Activated CD4-positive, alpha-beta T cell treated with anti-CD3 and anti-CD28 coated beads for 36 hours (primary cell): ENCODE results near the gene RNF166. TPM values are rescaled to one million over a fixed set of nuclear protein-coding genes. Genes with fewer than 3 reads are reported as not detected.

ENCODE experiments used
- ATAC-seq: fragments of 200-7000 bp; cut with Tn5 transposase; one replicate; pipeline ENCODE4 v1.10.0; 2021; ENCODE audit warnings: mild to moderate bottlenecking, moderate library complexity
- CTCF ChIA-PET: fragments of 350-600 bp; sonication (Branson Sonifier 250); formaldehyde crosslinking; loops from one replicate; lab custom pipeline; 2021; ENCODE audit warnings: antibody characterized with exemption; lab: Charles Lee
- POLR2A ChIA-PET: fragments of 350-600 bp; sonication (Branson Sonifier 250); formaldehyde crosslinking; loops from one replicate; lab custom pipeline; 2021; ENCODE audit warnings: antibody characterized with exemption, inconsistent platforms; lab: Charles Lee
- DNase-seq: peaks from one replicate; pipeline ENCODE4 v3.0.0-alpha.2; 2020
- H3K27ac Mint-ChIP-seq: one replicate; pipeline ENCODE4 v1.8.0; 2021; ENCODE audit warnings: mixed read lengths
- H3K27me3 Mint-ChIP-seq: one replicate; pipeline ENCODE4 v1.8.0; 2021; ENCODE audit warnings: mixed read lengths
- H3K36me3 Mint-ChIP-seq: one replicate; pipeline ENCODE4 v1.8.0; 2021; ENCODE audit warnings: low read depth, mixed read lengths
- H3K4me1 Mint-ChIP-seq: one replicate; pipeline ENCODE4 v1.8.0; 2021; ENCODE audit warnings: mixed read lengths
- H3K4me3 Mint-ChIP-seq: one replicate; pipeline ENCODE4 v1.8.0; 2021; ENCODE audit warnings: mild to moderate bottlenecking, moderate library complexity, mixed read lengths
- H3K9me3 Mint-ChIP-seq: one replicate; pipeline ENCODE4 v1.8.0; 2021; ENCODE audit warnings: low read depth, mixed read lengths
- intact Hi-C, 2 experiments: fragments of 100-400 bp; cut with DNase I in 1 of 2; cut with micrococcal nuclease in 1 of 2; formaldehyde crosslinking; loops; one replicate each; pipeline versions ENCODE4 v1.14.2 to v1.15.1; 2022 to 2024; cut with DNase I, micrococcal nuclease
- total RNA-seq, 2 experiments: library from RNA; stranded (reverse); gene quantifications; one replicate each; pipeline ENCODE4 v1.2.3, GENCODE V29; 2021

Gene RNF166
- total RNA-seq, 2 experiments from 2014 or later = 44.0 to 49.7 TPM

- H3K4me3 Mint-ChIP-seq = no peak overlapping the region
- POLR2A ChIA-PET = no interaction called here
- intact Hi-C loops = no loop called here
- peaks cover 22% of the 10 kb centered on the region for H3K36me3 Mint-ChIP-seq
- H3K27ac Mint-ChIP-seq = no peak overlapping the region
- peaks cover 45% of the 10 kb centered on the region for H3K4me1 Mint-ChIP-seq
- ATAC-seq (no peak), DNase-seq (no peak)
- CTCF ChIA-PET = interaction anchor here (0.5 kb wide), 1 partner anchor 19 kb away, joined by 3 read pairs; no protein-coding TSS in a partner anchor
- H3K9me3 Mint-ChIP-seq = no peaks in the 10 kb centered on the region
- no peaks in the 10 kb centered on the region for H3K27me3 Mint-ChIP-seq
Measured at GRCh38 chr16:88697116-88697830, 8.9 kb downstream of the RNF166 start.

- POLR2A ChIA-PET = no interaction called here
Measured at GRCh38 chr16:88696441-88696840, 9.8 kb downstream of the RNF166 start.

GRCh38 chr16:88695753-88696152 lies 10.5 kb downstream of the RNF166 start:
- H3K4me3 Mint-ChIP-seq = no peak overlapping the region
- peaks cover 48% of the 10 kb centered on the region for H3K4me1 Mint-ChIP-seq
- ChIA-PET CTCF (interaction anchor here (1.5 kb wide), 1 partner anchor 21 kb away, joined by 3 read pairs; no protein-coding TSS in a partner anchor), POLR2A (no interaction called here)
- no peak for ATAC-seq
- H3K27ac Mint-ChIP-seq = no peak overlapping the region
- no peaks in the 10 kb centered on the region for H3K27me3 Mint-ChIP-seq
- no peaks in the 10 kb centered on the region for H3K9me3 Mint-ChIP-seq
- DNase-seq = no peak
- H3K36me3 Mint-ChIP-seq = peaks cover 22% of the 10 kb centered on the region
- intact Hi-C loops = no loop called here

More at GRCh38 chr16:88696441-88696840, 9.8 kb downstream of the RNF166 start:
- intact Hi-C loops = no loop called here
- Mint-ChIP-seq H3K4me1 (peaks cover 45% of the 10 kb centered on the region), H3K9me3 (no peaks in the 10 kb centered on the region), H3K27me3 (no peaks in the 10 kb centered on the region), H3K27ac (no peak overlapping the region), H3K36me3 (peaks cover 22% of the 10 kb centered on the region), H3K4me3 (no peak overlapping the region)
- DNase-seq (no peak), ATAC-seq (no peak)
- CTCF ChIA-PET = interaction anchor here (0.5 to 1.5 kb wide), 2 partner anchors 19 to 21 kb away, joined by 3 read pairs; no protein-coding TSS in a partner anchor

GRCh38 chr16:88695218-88695617 lies 11.0 kb downstream of the RNF166 start:
- Mint-ChIP-seq H3K4me1 (peaks cover 49% of the 10 kb centered on the region), H3K9me3 (no peaks in the 10 kb centered on the region), H3K27me3 (no peaks in the 10 kb centered on the region), H3K4me3 (no peak overlapping the region), H3K27ac (no peak overlapping the region), H3K36me3 (peaks cover 18% of the 10 kb centered on the region)
- ATAC-seq (no peak), DNase-seq (no peak)
- CTCF ChIA-PET = interaction anchor here (1.5 kb wide), 1 partner anchor 20 kb away, joined by 3 read pairs; no protein-coding TSS in a partner anchor
- intact Hi-C loops = no loop called here
- POLR2A ChIA-PET = no interaction called here

GRCh38 chr16:88694221-88695087 lies 11.8 kb downstream of the RNF166 start:
- Mint-ChIP-seq H3K27ac (no peak overlapping the region), H3K27me3 (no peaks in the 10 kb centered on the region), H3K4me3 (no peak overlapping the region), H3K36me3 (peaks cover 11% of the 10 kb centered on the region), H3K4me1 (peaks cover 41% of the 10 kb centered on the region), H3K9me3 (no peaks in the 10 kb centered on the region)
- ChIA-PET CTCF (no interaction called here), POLR2A (no interaction called here)
- ATAC-seq (no peak), DNase-seq (no peak)
- intact Hi-C loops = no loop called here

- ChIA-PET POLR2A (no interaction called here), CTCF (no interaction called here)
- ATAC-seq (no peak), DNase-seq (no peak)
- Mint-ChIP-seq H3K4me3 (no peak overlapping the region), H3K9me3 (no peaks in the 10 kb centered on the region), H3K36me3 (peaks cover 11% of the 10 kb centered on the region), H3K27me3 (no peaks in the 10 kb centered on the region), H3K27ac (no peak overlapping the region), H3K4me1 (peaks cover 40% of the 10 kb centered on the region)
- intact Hi-C loops = no loop called here
Measured at GRCh38 chr16:88693420-88694177, 12.6 kb downstream of the RNF166 start.

GRCh38 chr16:88692861-88693260 lies 13.3 kb downstream of the RNF166 start:
- no peaks in the 10 kb centered on the region for H3K27me3 Mint-ChIP-seq
- H3K27ac Mint-ChIP-seq = no peak overlapping the region
- H3K9me3 Mint-ChIP-seq = no peaks in the 10 kb centered on the region
- DNase-seq (no peak), ATAC-seq (no peak)
- intact Hi-C loops = no loop called here
- H3K4me3 Mint-ChIP-seq = no peak overlapping the region
- peaks cover 5% of the 10 kb centered on the region for H3K36me3 Mint-ChIP-seq
- H3K4me1 Mint-ChIP-seq = peaks cover 37% of the 10 kb centered on the region
- ChIA-PET CTCF (no interaction called here), POLR2A (no interaction called here)

- ATAC-seq = peak; percentile 34
- Mint-ChIP-seq H3K9me3 (no peaks in the 10 kb centered on the region), H3K36me3 (no peaks in the 10 kb centered on the region), H3K27ac (peak overlapping the region; percentile 73), H3K4me3 (no peak overlapping the region), H3K27me3 (no peaks in the 10 kb centered on the region), H3K4me1 (peaks cover 32% of the 10 kb centered on the region)
- ChIA-PET CTCF (no interaction called here), POLR2A (interaction anchor here (0.6 kb wide), 1 partner anchor 12 kb away, joined by 3 read pairs; no protein-coding TSS in a partner anchor)
- DNase-seq = peak; percentile 49
- intact Hi-C loops = no loop called here
Measured at GRCh38 chr16:88691924-88692560, 14.2 kb downstream of the RNF166 start.

- H3K4me1 Mint-ChIP-seq = peaks cover 32% of the 10 kb centered on the region
- no peaks in the 10 kb centered on the region for H3K27me3 Mint-ChIP-seq
- intact Hi-C loops = no loop called here
- no peak for ATAC-seq
- no peak overlapping the region for H3K4me3 Mint-ChIP-seq
- DNase-seq = no peak
- no peaks in the 10 kb centered on the region for H3K36me3 Mint-ChIP-seq
- CTCF ChIA-PET = no interaction called here
- POLR2A ChIA-PET = interaction anchor here (0.6 kb wide), 1 partner anchor 1226 kb away, joined by 6 read pairs; no protein-coding TSS in a partner anchor
- H3K27ac Mint-ChIP-seq = no peak overlapping the region
- H3K9me3 Mint-ChIP-seq = no peaks in the 10 kb centered on the region
Measured at GRCh38 chr16:88691129-88691813, 14.9 kb downstream of the RNF166 start.

- no peak overlapping the region for H3K27ac Mint-ChIP-seq
- intact Hi-C loops = no loop called here
- H3K27me3 Mint-ChIP-seq = no peaks in the 10 kb centered on the region
- H3K4me3 Mint-ChIP-seq = no peak overlapping the region
- CTCF ChIA-PET = no interaction called here
- no peaks in the 10 kb centered on the region for H3K9me3 Mint-ChIP-seq
- ATAC-seq (no peak), DNase-seq (no peak)
- H3K4me1 Mint-ChIP-seq = peaks cover 32% of the 10 kb centered on the region
- POLR2A ChIA-PET = no interaction called here
- H3K36me3 Mint-ChIP-seq = no peaks in the 10 kb centered on the region
Measured at GRCh38 chr16:88690341-88691128, 15.7 kb downstream of the RNF166 start.
